ENCODE data around the gene SMIM15. TPM values are rescaled to one million over a fixed set of nuclear protein-coding genes. Genes with fewer than 3 reads are reported as not detected.

Gene SMIM15
- total RNA-seq, 6 donors from 2014 or later, result 6.4 to 51.1 (median 35.3) TPM

DNA sequence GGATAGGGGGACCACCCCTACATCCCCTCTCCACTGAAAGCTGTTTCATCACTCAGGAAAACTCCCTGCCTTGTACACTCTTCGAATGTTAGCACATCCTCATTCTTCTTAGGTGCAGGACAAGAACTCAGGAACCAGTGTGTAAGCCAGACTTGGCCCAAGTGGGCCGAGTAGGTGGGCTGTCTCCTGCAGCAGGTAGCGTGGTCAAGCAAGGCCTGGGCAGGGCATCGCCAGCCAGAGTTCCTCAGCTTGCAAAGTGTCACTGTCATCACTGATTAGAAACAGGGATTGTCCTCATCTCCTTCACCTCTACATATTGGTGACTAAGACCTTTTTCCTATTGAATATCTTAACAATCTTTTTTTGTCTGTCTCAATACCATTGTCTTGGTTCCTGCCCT lies 22.3 kb downstream of the SMIM15 start:
- 94 to 96% methylated on average over 4 of the region's 4 CpGs for WGBS, 2 donors
- H3K4me3 ChIP-seq, result no peak overlapping the region
- TF ChIP-seq, protein P1, sequence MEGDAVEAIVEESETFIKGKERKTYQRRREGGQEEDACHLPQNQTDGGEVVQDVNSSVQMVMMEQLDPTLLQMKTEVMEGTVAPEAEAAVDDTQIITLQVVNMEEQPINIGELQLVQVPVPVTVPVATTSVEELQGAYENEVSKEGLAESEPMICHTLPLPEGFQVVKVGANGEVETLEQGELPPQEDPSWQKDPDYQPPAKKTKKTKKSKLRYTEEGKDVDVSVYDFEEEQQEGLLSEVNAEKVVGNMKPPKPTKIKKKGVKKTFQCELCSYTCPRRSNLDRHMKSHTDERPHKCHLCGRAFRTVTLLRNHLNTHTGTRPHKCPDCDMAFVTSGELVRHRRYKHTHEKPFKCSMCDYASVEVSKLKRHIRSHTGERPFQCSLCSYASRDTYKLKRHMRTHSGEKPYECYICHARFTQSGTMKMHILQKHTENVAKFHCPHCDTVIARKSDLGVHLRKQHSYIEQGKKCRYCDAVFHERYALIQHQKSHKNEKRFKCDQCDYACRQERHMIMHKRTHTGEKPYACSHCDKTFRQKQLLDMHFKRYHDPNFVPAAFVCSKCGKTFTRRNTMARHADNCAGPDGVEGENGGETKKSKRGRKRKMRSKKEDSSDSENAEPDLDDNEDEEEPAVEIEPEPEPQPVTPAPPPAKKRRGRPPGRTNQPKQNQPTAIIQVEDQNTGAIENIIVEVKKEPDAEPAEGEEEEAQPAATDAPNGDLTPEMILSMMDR (IDR thresholded peaks at IDR 0.05), result no peak
- TF ChIP-seq POLR2AphosphoS5 (IDR thresholded peaks at IDR 0.05), result no peak
- no peak for TF ChIP-seq POLR2A (IDR thresholded peaks at IDR 0.05)
- TF ChIP-seq EP300 (IDR thresholded peaks at IDR 0.05), result no peak
- H3K9me3 ChIP-seq, result no peaks in the 10 kb centered on the region
- H3K4me1 ChIP-seq, result no peaks in the 10 kb centered on the region
- no peaks in the 10 kb centered on the region for H3K27me3 ChIP-seq
- no peaks in the 10 kb centered on the region for H3K36me3 ChIP-seq
- DNase-seq, result peak in 1 of 2 donors; percentile 6
- H3K27ac ChIP-seq, result no peak overlapping the region
- no peak for ATAC-seq (ENCODE audit: low FRiP score in 2 of 2)

DNA sequence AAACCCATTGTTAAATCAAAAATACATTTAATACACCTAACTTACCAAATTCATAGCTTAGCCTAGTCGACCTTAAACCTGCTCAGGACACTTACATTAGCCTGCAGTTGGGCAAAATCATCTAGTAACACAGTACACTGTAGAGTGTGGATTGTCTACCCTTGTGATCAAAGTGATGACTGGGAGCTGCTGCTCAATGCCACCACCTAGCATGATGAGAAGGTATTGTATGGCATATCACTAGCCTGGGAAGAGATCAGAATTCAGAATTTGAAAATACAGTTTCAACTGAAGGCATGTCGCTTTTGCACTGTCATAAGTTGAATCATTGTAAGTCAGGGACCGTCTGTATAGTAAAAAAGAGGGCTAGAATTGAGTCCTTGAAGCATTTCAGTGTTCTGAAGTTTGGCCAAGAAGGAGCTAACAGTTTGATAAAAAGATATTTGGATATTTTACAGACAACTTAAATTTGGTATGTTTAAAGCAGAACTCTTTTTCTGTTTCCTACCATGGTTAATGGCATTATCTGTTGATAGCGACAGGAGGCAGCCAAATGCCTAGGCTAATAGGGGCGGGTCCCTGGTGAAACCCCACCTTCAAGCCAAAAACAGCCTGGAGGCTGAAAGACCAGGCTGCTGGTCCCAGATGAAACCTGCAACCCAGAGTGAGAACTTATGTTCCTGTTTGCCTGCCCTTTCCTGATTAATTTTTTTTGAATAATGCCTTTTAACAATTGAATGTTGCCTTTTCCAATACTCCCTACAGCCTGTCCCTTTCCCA lies 23.0 kb downstream of the SMIM15 start:
- Histone ChIP-seq H3K4me3 (no peak overlapping the region), H3K27me3 (no peaks in the 10 kb centered on the region), H3K27ac (no peak overlapping the region), H3K4me1 (no peaks in the 10 kb centered on the region), H3K9me3 (no peaks in the 10 kb centered on the region), H3K36me3 (no peaks in the 10 kb centered on the region)
- ATAC-seq (ENCODE audit: low FRiP score in 2 of 2) (no peak), DNase-seq (no peak)
- TF ChIP-seq POLR2A (IDR thresholded peaks at IDR 0.05) (no peak), POLR2AphosphoS5 (IDR thresholded peaks at IDR 0.05) (no peak), EP300 (IDR thresholded peaks at IDR 0.05) (no peak)
- TF ChIP-seq, protein P1 (IDR thresholded peaks at IDR 0.05), result no peak
- WGBS, 2 donors, result 88 to 92% methylated on average over 5 of the region's 5 CpGs

GRCh38 chr5:61137835-61138234 lies 24.4 kb downstream of the SMIM15 start:
- DNase-seq, result no peak
- H3K27me3 ChIP-seq, result no peaks in the 10 kb centered on the region
- WGBS, 2 donors, result 82 to 91% methylated on average over 1 of the region's 1 CpG

DNA sequence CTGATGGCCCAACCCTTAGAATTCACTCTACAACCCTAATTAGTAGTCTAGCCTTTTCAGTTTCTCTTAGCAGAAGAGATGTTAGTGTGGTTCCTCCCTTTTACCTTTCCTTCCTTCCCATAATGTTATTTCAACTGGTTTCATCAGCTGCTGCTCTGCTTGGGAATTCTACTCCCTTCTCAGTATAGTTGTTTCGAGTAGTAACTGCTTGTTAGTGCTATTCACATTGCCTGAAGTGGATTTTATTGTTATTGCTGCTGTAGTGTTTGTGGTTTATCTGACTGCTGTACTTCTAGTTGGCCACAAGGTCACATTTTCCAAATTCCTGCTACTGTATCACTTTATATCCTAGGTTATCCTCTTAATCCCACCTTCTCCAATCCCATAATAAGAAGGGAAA lies 29.7 kb downstream of the SMIM15 start:
- DNase-seq (no peak), ATAC-seq (ENCODE audit: low FRiP score in 2 of 2) (no peak)
- H3K36me3 ChIP-seq, result no peaks in the 10 kb centered on the region
- WGBS, 2 donors, result 94 to 100% methylated on average over 1 of the region's 1 CpG
- H3K27me3 ChIP-seq, result no peaks in the 10 kb centered on the region
- H3K9me3 ChIP-seq, result no peaks in the 10 kb centered on the region
- no peak overlapping the region for H3K4me3 ChIP-seq
- H3K27ac ChIP-seq, result no peak overlapping the region
- H3K4me1 ChIP-seq, result no peaks in the 10 kb centered on the region
- TF ChIP-seq, protein P1 (IDR thresholded peaks at IDR 0.05), result no peak
- no peak for TF ChIP-seq POLR2AphosphoS5 (IDR thresholded peaks at IDR 0.05)
- no peak for TF ChIP-seq EP300 (IDR thresholded peaks at IDR 0.05)
- no peak for TF ChIP-seq POLR2A (IDR thresholded peaks at IDR 0.05)

More at GRCh38 chr5:61137835-61138234, 24.4 kb downstream of the SMIM15 start:
- Histone ChIP-seq H3K9me3 (no peaks in the 10 kb centered on the region), H3K36me3 (no peaks in the 10 kb centered on the region), H3K27ac (no peak overlapping the region), H3K4me3 (no peak overlapping the region), H3K4me1 (no peaks in the 10 kb centered on the region)
- no peak for ATAC-seq (ENCODE audit: low FRiP score in 2 of 2)
- TF ChIP-seq, protein P1 (IDR thresholded peaks at IDR 0.05), result no peak
- TF ChIP-seq EP300 (IDR thresholded peaks at IDR 0.05) (no peak), POLR2AphosphoS5 (IDR thresholded peaks at IDR 0.05) (no peak), POLR2A (IDR thresholded peaks at IDR 0.05) (no peak)

GRCh38 chr5:61130289-61130688 lies 32.0 kb downstream of the SMIM15 start:
- TF ChIP-seq, protein P1 (IDR thresholded peaks at IDR 0.05), result no peak
- no peak overlapping the region for H3K4me3 ChIP-seq
- no peaks in the 10 kb centered on the region for H3K36me3 ChIP-seq
- no peaks in the 10 kb centered on the region for H3K27me3 ChIP-seq
- H3K4me1 ChIP-seq, result no peaks in the 10 kb centered on the region
- ATAC-seq (ENCODE audit: low FRiP score in 2 of 2) (no peak), DNase-seq (no peak)
- no peaks in the 10 kb centered on the region for H3K9me3 ChIP-seq
- WGBS, 2 donors, result 79 to 91% methylated on average over 2 of the region's 2 CpGs
- no peak overlapping the region for H3K27ac ChIP-seq

All from upper lobe of left lung (tissue), 6 donors.